Body of pancreas (tissue), 4 donors: ENCODE data around the gene MPZL3. TPM values are rescaled to one million over a fixed set of nuclear protein-coding genes. Genes with fewer than 3 reads are reported as not detected.

Source experiments
- ATAC-seq: fragments of 150-250 bp; one replicate; pipeline ENCODE4 v1.9.1; 2016
- DNase-seq, 4 donors: peaks; one replicate each; pipeline ENCODE4 v3.0.0-alpha.2; 2019
- H3K27ac ChIP-seq, 4 donors: fragments of 200-600 bp; sonication (generic); 1 replicate in 3 of 4; 2 replicates in 1 of 4; pipeline versions ENCODE4 v1.5.1 to v1.6.1; 2016 to 2019; ENCODE audit warnings: mild to moderate bottlenecking in 1 of 4, mixed read lengths in 1 of 4, moderate library complexity in 1 of 4
- H3K27me3 ChIP-seq, 2 donors: fragments of 200-600 bp; sonication (generic); one replicate each; pipeline ENCODE4 v1.6.0; 2016; ENCODE audit warnings: mild to moderate bottlenecking in 1 of 2
- H3K36me3 ChIP-seq, 2 donors: fragments of 200-600 bp; sonication (generic); replicated peaks in 1 of 2; 2 replicates each; pipeline ENCODE4 v1.5.1; 2016; ENCODE audit warnings: low read depth in 2 of 2; ENCODE audit not compliant: insufficient read depth in 1 of 2
- H3K4me1 ChIP-seq: fragments of 200-600 bp; sonication (generic); one replicate; pipeline ENCODE4 v1.6.0; 2016
- H3K4me3 ChIP-seq, 2 donors: fragments of 200-600 bp; sonication (generic); 1 replicate in 1 of 2; 2 replicates in 1 of 2; pipeline ENCODE4 v1.5.1; 2016 to 2019
- H3K9me3 ChIP-seq, 3 donors: fragments of 200-600 bp; sonication (generic); 1 replicate in 2 of 3; 2 replicates in 1 of 3; pipeline ENCODE4 v1.5.1; 2016
- POLR2A ChIP-seq, 3 donors: fragments of 450-650 bp; IDR thresholded peaks; one replicate each; pipeline ENCODE4 v1.6.1; 2016; ENCODE audit warnings: antibody characterized with exemption in 3 of 3, mild to moderate bottlenecking in 2 of 3
- WGBS, 2 donors: methylation state at CpG; one replicate each; pipeline ENCODE4 v1.1.5; 2017; 5-methylcytosine and 5-hydroxymethylcytosine counted together
- intact Hi-C: fragments of 100-400 bp; cut with DNase I; formaldehyde crosslinking; loops from one replicate; pipeline ENCODE4 v1.15.1; 2023
- total RNA-seq, 2 donors: library from RNA; depleted of rRNA; stranded (reverse); fragments of >200 nt; gene quantifications; one replicate each; pipeline ENCODE4 v1.1.0, GENCODE V29; 2016
- TF ChIP-seq, protein P1 (sequence below), 7 experiments: fragments of 450-650 bp in 4 of 7; fragments of 200-600 bp in 3 of 7; sonication (generic) in 3 of 7; IDR thresholded peaks; one replicate each; pipeline ENCODE4 v1.5.1; 2016 to 2019; ENCODE audit warnings: antibody characterized with exemption in 7 of 7

Gene MPZL3
- total RNA-seq, 2 donors from 2014 or later: 4.0 to 8.0 TPM

DNA sequence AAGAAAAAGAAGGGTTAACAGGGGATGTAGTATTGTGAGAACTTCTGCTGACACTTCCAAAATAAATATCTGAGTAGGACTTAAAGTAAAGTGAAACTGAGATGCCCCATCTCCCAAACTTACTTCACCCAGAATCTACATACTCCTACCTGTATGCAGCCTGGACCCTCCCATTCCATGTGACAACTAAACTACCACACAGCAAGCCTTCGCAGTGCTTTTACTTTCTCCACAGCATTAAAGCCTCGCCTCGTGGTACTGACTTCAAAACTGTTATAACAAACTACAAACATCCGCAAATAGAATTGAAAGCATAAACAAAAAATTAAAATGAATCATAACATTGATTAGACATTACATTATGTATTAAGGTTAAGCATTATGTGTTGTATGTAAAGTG is 10.9 kb upstream of the MPZL3 start:
- ATAC-seq: no peak
- H3K36me3 ChIP-seq: peaks cover 0 to 2% of the 10 kb centered on the region in 2 donors
- H3K4me3 ChIP-seq: peak overlapping the region in 1 of 2 donors; percentile 11
- no peaks in the 10 kb centered on the region for H3K9me3 ChIP-seq
- DNase-seq: peak in 2 of 4 donors; percentile 15 to 20
- no peaks in the 10 kb centered on the region for H3K27me3 ChIP-seq
- H3K27ac ChIP-seq: peak overlapping the region; percentile 78 to 91 (median 85)
- 13 to 22% methylated on average over 4 of the region's 4 CpGs for WGBS, 2 donors
- intact Hi-C loops: no loop called here
- no peak for TF ChIP-seq POLR2A (IDR thresholded peaks at IDR 0.05)
- TF ChIP-seq, protein P1, sequence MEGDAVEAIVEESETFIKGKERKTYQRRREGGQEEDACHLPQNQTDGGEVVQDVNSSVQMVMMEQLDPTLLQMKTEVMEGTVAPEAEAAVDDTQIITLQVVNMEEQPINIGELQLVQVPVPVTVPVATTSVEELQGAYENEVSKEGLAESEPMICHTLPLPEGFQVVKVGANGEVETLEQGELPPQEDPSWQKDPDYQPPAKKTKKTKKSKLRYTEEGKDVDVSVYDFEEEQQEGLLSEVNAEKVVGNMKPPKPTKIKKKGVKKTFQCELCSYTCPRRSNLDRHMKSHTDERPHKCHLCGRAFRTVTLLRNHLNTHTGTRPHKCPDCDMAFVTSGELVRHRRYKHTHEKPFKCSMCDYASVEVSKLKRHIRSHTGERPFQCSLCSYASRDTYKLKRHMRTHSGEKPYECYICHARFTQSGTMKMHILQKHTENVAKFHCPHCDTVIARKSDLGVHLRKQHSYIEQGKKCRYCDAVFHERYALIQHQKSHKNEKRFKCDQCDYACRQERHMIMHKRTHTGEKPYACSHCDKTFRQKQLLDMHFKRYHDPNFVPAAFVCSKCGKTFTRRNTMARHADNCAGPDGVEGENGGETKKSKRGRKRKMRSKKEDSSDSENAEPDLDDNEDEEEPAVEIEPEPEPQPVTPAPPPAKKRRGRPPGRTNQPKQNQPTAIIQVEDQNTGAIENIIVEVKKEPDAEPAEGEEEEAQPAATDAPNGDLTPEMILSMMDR (IDR thresholded peaks at IDR 0.05): no peak
- peaks cover 32% of the 10 kb centered on the region for H3K4me1 ChIP-seq

DNA sequence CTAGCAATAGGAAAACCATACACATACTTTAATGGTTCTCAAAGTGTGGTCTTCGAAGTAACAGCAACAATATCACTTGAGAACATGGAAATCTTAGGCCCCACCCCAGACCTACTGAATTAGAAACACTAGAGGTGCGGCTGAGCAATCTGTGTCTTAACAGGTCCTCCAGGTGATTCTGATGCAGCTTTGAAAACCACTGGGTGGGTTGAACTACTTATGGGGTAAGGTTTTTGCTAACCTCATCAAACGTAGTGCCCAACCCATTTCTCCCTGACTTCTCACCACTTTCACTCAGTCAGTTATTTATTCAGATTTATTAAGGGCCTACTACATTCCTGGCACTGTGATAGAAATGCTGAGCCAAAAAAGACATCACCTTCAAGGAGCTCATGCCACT is 8.2 kb upstream of the MPZL3 start:
- intact Hi-C loops: no loop called here
- Histone ChIP-seq H3K4me3 (no peak overlapping the region), H3K27me3 (no peaks in the 10 kb centered on the region), H3K36me3 (peaks cover 0 to 4% of the 10 kb centered on the region in 2 donors), H3K4me1 (peaks cover 23% of the 10 kb centered on the region), H3K9me3 (no peaks in the 10 kb centered on the region), H3K27ac (no peak overlapping the region)
- 77 to 87% methylated on average over 3 of the region's 3 CpGs for WGBS, 2 donors
- ATAC-seq (no peak), DNase-seq (no peak)
- TF ChIP-seq, protein P1 (IDR thresholded peaks at IDR 0.05): no peak
- no peak for TF ChIP-seq POLR2A (IDR thresholded peaks at IDR 0.05)

DNA sequence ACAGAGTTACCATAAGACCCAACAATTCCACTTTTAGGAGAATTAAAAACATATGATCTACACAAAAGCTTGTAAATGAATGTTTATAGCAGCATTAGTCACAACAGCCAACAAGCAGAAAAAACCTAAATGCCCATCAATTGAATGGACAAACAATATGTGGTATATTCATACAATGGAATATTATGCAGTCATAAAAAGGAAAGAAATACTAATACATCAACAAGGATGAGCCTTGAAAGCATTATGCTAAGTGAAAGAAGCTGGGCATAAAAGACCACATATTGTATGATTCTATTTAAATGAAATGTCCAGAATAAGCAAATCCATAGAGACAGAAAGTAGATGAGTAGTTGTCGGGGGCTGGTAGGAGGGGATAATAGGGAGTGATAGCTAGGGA is 7.0 kb upstream of the MPZL3 start:
- Histone ChIP-seq H3K27ac (no peak overlapping the region), H3K27me3 (no peaks in the 10 kb centered on the region), H3K4me1 (peaks cover 14% of the 10 kb centered on the region), H3K4me3 (no peak overlapping the region), H3K9me3 (no peaks in the 10 kb centered on the region), H3K36me3 (peaks cover 0 to 4% of the 10 kb centered on the region in 2 donors)
- intact Hi-C loops: no loop called here
- no peak for ATAC-seq
- TF ChIP-seq, protein P1 (IDR thresholded peaks at IDR 0.05): no peak
- no peak for TF ChIP-seq POLR2A (IDR thresholded peaks at IDR 0.05)
- 98 to 100% methylated on average over 1 of the region's 1 CpG for WGBS, 2 donors
- no peak for DNase-seq

DNA sequence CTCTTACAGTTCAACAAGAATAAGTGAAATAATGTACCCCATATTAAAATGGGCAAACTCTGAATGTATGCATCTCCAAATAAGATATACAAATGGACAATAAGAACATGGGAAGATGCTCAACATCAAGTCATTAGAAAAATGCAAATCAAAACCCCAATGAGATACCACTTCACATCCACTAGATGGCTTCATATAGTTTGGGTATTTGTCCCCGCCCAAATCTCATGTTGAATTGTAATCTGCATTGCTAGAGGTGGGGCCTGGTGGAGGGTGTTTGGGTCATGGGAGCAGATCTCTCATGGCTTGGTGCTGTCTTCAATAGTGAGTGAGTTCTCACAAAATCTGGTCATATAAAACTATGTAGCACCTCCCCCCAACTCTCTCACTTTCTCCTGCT is 6.2 kb upstream of the MPZL3 start:
- Histone ChIP-seq H3K27me3 (no peaks in the 10 kb centered on the region), H3K36me3 (peaks cover 0 to 4% of the 10 kb centered on the region in 2 donors), H3K4me1 (peaks cover 14% of the 10 kb centered on the region), H3K27ac (no peak overlapping the region), H3K9me3 (no peaks in the 10 kb centered on the region), H3K4me3 (no peak overlapping the region)
- WGBS, 2 donors: 0% methylated on average over 1 of the region's 1 CpG
- no peak for TF ChIP-seq POLR2A (IDR thresholded peaks at IDR 0.05)
- TF ChIP-seq, protein P1 (IDR thresholded peaks at IDR 0.05): peak in 1 of 7 experiments; percentile 5
- DNase-seq (no peak), ATAC-seq (no peak)
- intact Hi-C loops: no loop called here

GRCh38 chr11:118252688-118253087 is 523 bp upstream of the MPZL3 start:
- Histone ChIP-seq H3K4me1 (peaks cover 14% of the 10 kb centered on the region), H3K36me3 (peaks cover 0 to 2% of the 10 kb centered on the region in 2 donors), H3K4me3 (peak overlapping the region in 1 of 2 donors; percentile 79), H3K27me3 (no peaks in the 10 kb centered on the region), H3K27ac (peak overlapping the region; percentile 92 to 98 (median 95)), H3K9me3 (no peaks in the 10 kb centered on the region)
- DNase-seq (no peak), ATAC-seq (no peak)
- TF ChIP-seq POLR2A (IDR thresholded peaks at IDR 0.05): no peak
- TF ChIP-seq, protein P1 (IDR thresholded peaks at IDR 0.05): no peak
- intact Hi-C loops: no loop called here
- 16 to 22% methylated on average over 3 of the region's 3 CpGs for WGBS, 2 donors
